ENCODE measurements around the gene DAD1. TPM values are rescaled to one million over a fixed set of nuclear protein-coding genes. Genes with fewer than 3 reads are reported as not detected.

The DAD1 gene
- total RNA-seq, 1 donor from 2014 or later, result 328 TPM

DNA sequence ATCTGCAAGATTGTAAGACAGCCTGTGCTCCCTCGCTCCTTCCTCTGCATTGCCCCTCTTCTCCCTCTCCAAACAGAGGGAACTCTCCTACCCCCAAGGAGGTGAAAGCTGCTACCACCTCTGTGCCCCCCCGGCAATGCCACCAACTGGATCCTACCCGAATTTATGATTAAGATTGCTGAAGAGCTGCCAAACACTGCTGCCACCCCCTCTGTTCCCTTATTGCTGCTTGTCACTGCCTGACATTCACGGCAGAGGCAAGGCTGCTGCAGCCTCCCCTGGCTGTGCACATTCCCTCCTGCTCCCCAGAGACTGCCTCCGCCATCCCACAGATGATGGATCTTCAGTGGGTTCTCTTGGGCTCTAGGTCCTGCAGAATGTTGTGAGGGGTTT lies 37.4 kb downstream of the DAD1 start:
- TF ChIP-seq, protein P1, sequence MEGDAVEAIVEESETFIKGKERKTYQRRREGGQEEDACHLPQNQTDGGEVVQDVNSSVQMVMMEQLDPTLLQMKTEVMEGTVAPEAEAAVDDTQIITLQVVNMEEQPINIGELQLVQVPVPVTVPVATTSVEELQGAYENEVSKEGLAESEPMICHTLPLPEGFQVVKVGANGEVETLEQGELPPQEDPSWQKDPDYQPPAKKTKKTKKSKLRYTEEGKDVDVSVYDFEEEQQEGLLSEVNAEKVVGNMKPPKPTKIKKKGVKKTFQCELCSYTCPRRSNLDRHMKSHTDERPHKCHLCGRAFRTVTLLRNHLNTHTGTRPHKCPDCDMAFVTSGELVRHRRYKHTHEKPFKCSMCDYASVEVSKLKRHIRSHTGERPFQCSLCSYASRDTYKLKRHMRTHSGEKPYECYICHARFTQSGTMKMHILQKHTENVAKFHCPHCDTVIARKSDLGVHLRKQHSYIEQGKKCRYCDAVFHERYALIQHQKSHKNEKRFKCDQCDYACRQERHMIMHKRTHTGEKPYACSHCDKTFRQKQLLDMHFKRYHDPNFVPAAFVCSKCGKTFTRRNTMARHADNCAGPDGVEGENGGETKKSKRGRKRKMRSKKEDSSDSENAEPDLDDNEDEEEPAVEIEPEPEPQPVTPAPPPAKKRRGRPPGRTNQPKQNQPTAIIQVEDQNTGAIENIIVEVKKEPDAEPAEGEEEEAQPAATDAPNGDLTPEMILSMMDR (IDR thresholded peaks at IDR 0.05; ENCODE audit: insufficient read depth, low read length, poor library complexity, severe bottlenecking), result no peak
- DNase-seq (ENCODE audit: low read depth), result no peak
- Histone ChIP-seq H3K36me3 (ENCODE audit: control insufficient read depth, insufficient read depth, low read length) (no peaks in the 10 kb centered on the region), H3K27me3 (ENCODE audit: control insufficient read depth, insufficient read depth, low read length) (no peaks in the 10 kb centered on the region), H3K4me3 (ENCODE audit: low read depth, low read length) (no peak overlapping the region)

DNA sequence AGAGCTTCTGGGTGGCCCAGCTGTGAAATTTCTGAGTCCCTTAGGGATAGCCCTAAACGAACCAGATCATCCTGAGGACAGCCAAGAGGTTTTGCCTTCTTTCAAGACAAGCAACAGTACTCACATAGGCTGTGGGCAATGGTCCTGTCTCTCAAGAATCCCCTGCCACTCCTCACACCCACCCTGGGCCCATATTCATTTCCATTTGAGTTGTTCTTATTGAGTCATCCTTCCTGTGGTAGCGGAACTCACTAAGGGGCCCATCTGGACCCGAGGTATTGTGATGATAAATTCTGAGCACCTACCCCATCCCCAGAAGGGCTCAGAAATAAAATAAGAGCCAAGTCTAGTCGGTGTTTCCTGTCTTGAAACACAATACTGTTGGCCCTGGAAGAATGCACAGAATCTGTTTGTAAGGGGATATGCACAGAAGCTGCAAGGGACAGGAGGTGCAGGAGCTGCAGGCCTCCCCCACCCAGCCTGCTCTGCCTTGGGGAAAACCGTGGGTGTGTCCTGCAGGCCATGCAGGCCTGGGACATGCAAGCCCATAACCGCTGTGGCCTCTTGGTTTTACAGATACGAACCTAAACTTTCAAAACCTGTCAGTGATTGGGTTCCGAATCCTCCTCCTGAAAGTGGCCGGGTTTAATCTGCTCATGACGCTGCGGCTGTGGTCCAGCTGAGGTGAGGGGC lies 38.9 kb downstream of the DAD1 start:
- Histone ChIP-seq H3K4me3 (ENCODE audit: low read depth, low read length) (no peak overlapping the region), H3K27me3 (ENCODE audit: control insufficient read depth, insufficient read depth, low read length) (no peaks in the 10 kb centered on the region), H3K36me3 (ENCODE audit: control insufficient read depth, insufficient read depth, low read length) (no peaks in the 10 kb centered on the region)
- DNase-seq (ENCODE audit: low read depth), result no peak
- TF ChIP-seq, protein P1 (IDR thresholded peaks at IDR 0.05; ENCODE audit: insufficient read depth, low read length, poor library complexity, severe bottlenecking), result no peak

DNA sequence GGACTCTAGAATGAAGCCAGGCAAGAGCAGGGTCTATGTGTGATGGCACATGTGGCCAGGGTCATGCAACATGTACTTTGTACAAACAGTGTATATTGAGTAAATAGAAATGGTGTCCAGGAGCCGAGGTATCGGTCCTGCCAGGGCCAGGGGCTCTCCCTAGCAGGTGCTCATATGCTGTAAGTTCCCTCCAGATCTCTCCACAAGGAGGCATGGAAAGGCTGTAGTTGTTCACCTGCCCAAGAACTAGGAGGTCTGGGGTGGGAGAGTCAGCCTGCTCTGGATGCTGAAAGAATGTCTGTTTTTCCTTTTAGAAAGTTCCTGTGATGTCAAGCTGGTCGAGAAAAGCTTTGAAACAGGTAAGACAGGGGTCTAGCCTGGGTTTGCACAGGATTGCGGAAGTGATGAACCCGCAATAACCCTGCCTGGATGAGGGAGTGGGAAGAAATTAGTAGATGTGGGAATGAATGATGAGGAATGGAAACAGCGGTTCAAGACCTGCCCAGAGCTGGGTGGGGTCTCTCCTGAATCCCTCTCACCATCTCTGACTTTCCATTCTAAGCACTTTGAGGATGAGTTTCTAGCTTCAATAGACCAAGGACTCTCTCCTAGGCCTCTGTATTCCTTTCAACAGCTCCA lies 39.6 kb downstream of the DAD1 start:
- H3K36me3 ChIP-seq (ENCODE audit: control insufficient read depth, insufficient read depth, low read length), result no peaks in the 10 kb centered on the region

DNA sequence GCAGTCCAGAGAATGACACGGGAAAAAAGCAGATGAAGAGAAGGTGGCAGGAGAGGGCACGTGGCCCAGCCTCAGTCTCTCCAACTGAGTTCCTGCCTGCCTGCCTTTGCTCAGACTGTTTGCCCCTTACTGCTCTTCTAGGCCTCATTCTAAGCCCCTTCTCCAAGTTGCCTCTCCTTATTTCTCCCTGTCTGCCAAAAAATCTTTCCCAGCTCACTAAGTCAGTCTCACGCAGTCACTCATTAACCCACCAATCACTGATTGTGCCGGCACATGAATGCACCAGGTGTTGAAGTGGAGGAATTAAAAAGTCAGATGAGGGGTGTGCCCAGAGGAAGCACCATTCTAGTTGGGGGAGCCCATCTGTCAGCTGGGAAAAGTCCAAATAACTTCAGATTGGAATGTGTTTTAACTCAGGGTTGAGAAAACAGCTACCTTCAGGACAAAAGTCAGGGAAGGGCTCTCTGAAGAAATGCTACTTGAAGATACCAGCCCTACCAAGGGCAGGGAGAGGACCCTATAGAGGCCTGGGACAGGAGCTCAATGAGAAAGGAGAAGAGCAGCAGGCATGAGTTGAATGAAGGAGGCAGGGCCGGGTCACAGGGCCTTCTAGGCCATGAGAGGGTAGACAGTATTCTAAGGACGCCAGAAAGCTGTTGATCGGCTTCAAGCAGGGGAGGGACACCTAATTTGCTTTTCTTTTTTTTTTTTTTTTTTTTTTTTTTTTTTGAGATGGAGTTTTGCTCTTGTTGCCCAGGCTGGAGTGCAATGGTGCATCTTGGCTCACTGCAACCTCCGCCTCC lies 40.9 kb downstream of the DAD1 start:
- DNase-seq (ENCODE audit: low read depth), result no peak
- TF ChIP-seq, protein P1 (IDR thresholded peaks at IDR 0.05; ENCODE audit: insufficient read depth, low read length, poor library complexity, severe bottlenecking), result no peak
- Histone ChIP-seq H3K36me3 (ENCODE audit: control insufficient read depth, insufficient read depth, low read length) (no peaks in the 10 kb centered on the region), H3K4me3 (ENCODE audit: low read depth, low read length) (no peak overlapping the region), H3K27me3 (ENCODE audit: control insufficient read depth, insufficient read depth, low read length) (no peaks in the 10 kb centered on the region)

More for the DNA sequence above, 39.6 kb downstream of the DAD1 start:
- no peak for DNase-seq (ENCODE audit: low read depth)
- Histone ChIP-seq H3K4me3 (ENCODE audit: low read depth, low read length) (no peak overlapping the region), H3K27me3 (ENCODE audit: control insufficient read depth, insufficient read depth, low read length) (no peaks in the 10 kb centered on the region)
- TF ChIP-seq, protein P1 (IDR thresholded peaks at IDR 0.05; ENCODE audit: insufficient read depth, low read length, poor library complexity, severe bottlenecking), result no peak

DNA sequence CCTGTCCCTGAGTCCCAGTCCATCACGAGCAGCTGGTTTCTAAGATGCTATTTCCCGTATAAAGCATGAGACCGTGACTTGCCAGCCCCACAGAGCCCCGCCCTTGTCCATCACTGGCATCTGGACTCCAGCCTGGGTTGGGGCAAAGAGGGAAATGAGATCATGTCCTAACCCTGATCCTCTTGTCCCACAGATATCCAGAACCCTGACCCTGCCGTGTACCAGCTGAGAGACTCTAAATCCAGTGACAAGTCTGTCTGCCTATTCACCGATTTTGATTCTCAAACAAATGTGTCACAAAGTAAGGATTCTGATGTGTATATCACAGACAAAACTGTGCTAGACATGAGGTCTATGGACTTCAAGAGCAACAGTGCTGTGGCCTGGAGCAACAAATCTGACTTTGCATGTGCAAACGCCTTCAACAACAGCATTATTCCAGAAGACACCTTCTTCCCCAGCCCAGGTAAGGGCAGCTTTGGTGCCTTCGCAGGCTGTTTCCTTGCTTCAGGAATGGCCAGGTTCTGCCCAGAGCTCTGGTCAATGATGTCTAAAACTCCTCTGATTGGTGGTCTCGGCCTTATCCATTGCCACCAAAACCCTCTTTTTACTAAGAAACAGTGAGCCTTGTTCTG lies 41.6 kb downstream of the DAD1 start:
- Histone ChIP-seq H3K4me3 (ENCODE audit: low read depth, low read length) (no peak overlapping the region), H3K36me3 (ENCODE audit: control insufficient read depth, insufficient read depth, low read length) (no peaks in the 10 kb centered on the region), H3K27me3 (ENCODE audit: control insufficient read depth, insufficient read depth, low read length) (no peaks in the 10 kb centered on the region)
- DNase-seq (ENCODE audit: low read depth), result no peak
- TF ChIP-seq, protein P1 (IDR thresholded peaks at IDR 0.05; ENCODE audit: insufficient read depth, low read length, poor library complexity, severe bottlenecking), result no peak
